Measurements from ENCODE around the gene EGFL8. TPM values are rescaled to one million over a fixed set of nuclear protein-coding genes. Genes with fewer than 3 reads are reported as not detected.

EGFL8 gene
- total and polyA plus RNA-seq, 9 of the 15 experiments (the other 6 are each of a cell fraction or from before 2014, with no cell fraction given) = 2.2 to 47.4 (median 14.2) TPM

- no peaks in the 10 kb centered on the region for H3K9me3 ChIP-seq (replicated peaks; ENCODE audit: control insufficient read depth, insufficient read depth, low read depth, low read length)
- DNase-seq (ENCODE audit: extremely low read depth in 1 of 4, low spot score in 3 of 4) (peak in 3 of 4 experiments; percentile 40 to 66 (median 53)), FAIRE-seq (peak; percentile 77), ATAC-seq (no peak)
- H3K4me1 ChIP-seq (replicated peaks in 1 of 2; ENCODE audit: control insufficient read depth in 2 of 2, insufficient read depth in 2 of 2, low read length in 2 of 2) = peaks cover 47 to 51% of the 10 kb centered on the region in 2 experiments
- H4K20me1 ChIP-seq (replicated peaks; ENCODE audit: control insufficient read depth, insufficient read depth, low read length) = no peaks in the 10 kb centered on the region
- peak overlapping the region; percentile 95 for H3K4me2 ChIP-seq (ENCODE audit: insufficient read depth, low read length)
- peak overlapping the region; percentile 63 for H3K4me3 ChIP-seq
- intact Hi-C loops (cut with micrococcal nuclease) (loop anchor here (5.0 to 10.0 kb wide), 2 partner anchors 292 to 775 kb away; partner anchors contain the start of gene ZBTB12), in situ Hi-C loops (cut with MboI) (no loop called here)
- CTCF ChIA-PET (ENCODE audit: low intra/inter-chr PET ratio) = interaction anchor here (0.8 to 0.9 kb wide), 2 partner anchors 78 to 80 kb away, joined by 3 to 5 read pairs; no protein-coding TSS in a partner anchor
- POLR2A ChIA-PET = interaction anchor here (0.6 to 1.0 kb wide), 5 partner anchors 9 to 151 kb away, joined by 3 read pairs; no protein-coding TSS in a partner anchor
- no peaks in the 10 kb centered on the region for H3K9me1 ChIP-seq (ENCODE audit: control insufficient read depth, insufficient read depth, low read length)
- H3K27me3 ChIP-seq (ENCODE audit: control insufficient read depth in 2 of 2, insufficient read depth in 2 of 2, low read length in 2 of 2) = no peaks in the 10 kb centered on the region; a peak in 1 of 5 replicates
- peak overlapping the region; percentile 84 for H2AFZ ChIP-seq (ENCODE audit: low read depth, low read length)
- H3K79me2 ChIP-seq (ENCODE audit: control insufficient read depth, insufficient read depth, low read length) = peaks cover 18% of the 10 kb centered on the region
- no TSS peak for BruUV-seq (replicated peaks)
- peak overlapping the region; percentile 97 for H3K9ac ChIP-seq (ENCODE audit: insufficient read depth in 1 of 2, low read depth in 2 of 2, low read length in 2 of 2)
- peak overlapping the region; percentile 97 for H3K27ac ChIP-seq (ENCODE audit: extremely low read depth, low read depth, low read length)
- WGBS (ENCODE audit: insufficient coverage, low coverage, missing lambda C conversion rate) = 33% methylated on average over 27 of the region's 28 CpGs
- no peaks in the 10 kb centered on the region for H3K36me3 ChIP-seq (ENCODE audit: control insufficient read depth, insufficient read depth, low read length)
- TF ChIP-seq TSHZ1 (CRISPR knock-in tag; IDR thresholded peaks at IDR 0.05) (no peak), EP400 (IDR thresholded peaks at IDR 0.05) (no peak; the same call in 1 of the 2 replicates), HDGF (IDR thresholded peaks at IDR 0.05) (no peak), ZFP91 (CRISPR knock-in tag; IDR thresholded peaks at IDR 0.05) (peak; percentile 12; the same call in 1 of the 2 replicates), ZNF57 (CRISPR knock-in tag; IDR thresholded peaks at IDR 0.05) (no peak), ZNF146 (CRISPR knock-in tag; IDR thresholded peaks at IDR 0.05; ENCODE audit: unreplicated experiment) (no peak), SAFB (IDR thresholded peaks at IDR 0.05; ENCODE audit: borderline replicate concordance, low read depth, low read length) (no peak), ZBTB12 (CRISPR knock-in tag; IDR thresholded peaks at IDR 0.05) (no peak), KDM2B (CRISPR knock-in tag; IDR thresholded peaks at IDR 0.05) (no peak), ZNF174 (CRISPR knock-in tag; IDR thresholded peaks at IDR 0.05) (no peak), THAP12 (CRISPR knock-in tag; IDR thresholded peaks at IDR 0.05) (peak; percentile 11; the same call in 1 of the 2 replicates), JUNB (CRISPR knock-in tag; conservative IDR thresholded peaks at IDR 0.05) (no peak)
Measured at GRCh38 chr6:32196682-32197616, 32.6 kb downstream of the EGFL8 start.

All from K562 (cell line).